IMR-90 (cell line): Measurements from ENCODE around the gene ABCC4. TPM values are rescaled to one million over a fixed set of nuclear protein-coding genes. Genes with fewer than 3 reads are reported as not detected.

Experiments
- ATAC-seq: fragments of 200-7000 bp; cut with Tn5 transposase; 2 replicates; pipeline ENCODE4 v1.9.1; 2020; ENCODE audit warnings: low read depth, mild to moderate bottlenecking, moderate library complexity
- BruUV-seq: library from RNA; stranded (reverse); fragments of 400-500 nt; replicated peaks from 2 replicates; lab custom pipeline; 2021; lab: Mats Ljungman, UMichigan
- CTCF ChIA-PET: fragments of 300-600 bp; formaldehyde crosslinking; extraction: SDS; loops from one replicate; lab custom pipeline; 2021; ENCODE audit warnings: antibody characterized with exemption; lab: Yijun Ruan, JAX
- POLR2A ChIA-PET: fragments of 300-600 bp; sonication (Branson Sonifier 250); formaldehyde crosslinking; loops from one replicate; lab custom pipeline; 2022; ENCODE audit warnings: antibody characterized with exemption; ENCODE audit not compliant: unreplicated experiment; lab: Charles Lee
- DNase-seq: peaks from one replicate; pipeline ENCODE4 v3.0.0; 2013
- H2AFZ ChIP-seq: replicated peaks from 2 replicates; pipeline ENCODE3; 2013; ENCODE audit warnings: low read length, mild to moderate bottlenecking; ENCODE audit not compliant: poor library complexity
- H2AK5ac ChIP-seq: 2 replicates; pipeline ENCODE4 v1.6.1; 2013; ENCODE audit warnings: low read depth, low read length, inconsistent platforms
- H2AK9ac ChIP-seq: replicated peaks from 2 replicates; pipeline ENCODE3; 2013; ENCODE audit warnings: mild to moderate bottlenecking, low read depth, low read length, moderate library complexity; ENCODE audit not compliant: poor library complexity
- H2BK120ac ChIP-seq: 2 replicates; pipeline ENCODE4 v1.6.1; 2013; ENCODE audit warnings: low read depth, low read length, inconsistent platforms
- H2BK15ac ChIP-seq: 3 replicates; pipeline ENCODE4 v1.6.1; 2013; ENCODE audit warnings: low read depth, low read length, inconsistent platforms
- H2BK20ac ChIP-seq: 2 replicates; pipeline ENCODE4 v1.6.1; 2013; ENCODE audit warnings: low read depth, mild to moderate bottlenecking, inconsistent platforms, low read length, moderate library complexity
- H2BK5ac ChIP-seq: 2 replicates; pipeline ENCODE4 v1.6.1; 2013; ENCODE audit warnings: mild to moderate bottlenecking, low read depth, low read length, inconsistent platforms; ENCODE audit not compliant: poor library complexity, severe bottlenecking
- H3K14ac ChIP-seq: replicated peaks from 2 replicates; pipeline ENCODE4 v1.6.1; 2013; ENCODE audit warnings: low read depth, low read length, inconsistent platforms
- H3K18ac ChIP-seq: 2 replicates; pipeline ENCODE4 v1.6.1; 2013; ENCODE audit warnings: low read depth, low read length, control low read depth
- H3K23ac ChIP-seq: 2 replicates; pipeline ENCODE4 v1.6.1; 2013; ENCODE audit warnings: low read depth, low read length, inconsistent platforms
- H3K27ac ChIP-seq: 2 replicates; pipeline ENCODE4 v1.5.1; 2013; ENCODE audit warnings: mild to moderate bottlenecking, control low read depth, low read length; ENCODE audit not compliant: insufficient read depth
- H3K27me3 ChIP-seq: 2 replicates; pipeline ENCODE4 v1.6.1; 2013; ENCODE audit warnings: low read length; ENCODE audit not compliant: control insufficient read depth, insufficient read depth
- H3K36me3 ChIP-seq: 2 replicates; pipeline ENCODE4 v1.6.1; 2013; ENCODE audit warnings: low read length, mixed read lengths; ENCODE audit not compliant: control insufficient read depth, insufficient read depth
- H3K4ac ChIP-seq: 2 replicates; pipeline ENCODE4 v1.6.1; 2013; ENCODE audit warnings: low read depth, low read length, inconsistent platforms
- H3K4me1 ChIP-seq: 2 replicates; pipeline ENCODE4 v1.6.1; 2013; ENCODE audit warnings: low read length, mixed read lengths; ENCODE audit not compliant: control insufficient read depth, insufficient read depth
- H3K4me2 ChIP-seq: 2 replicates; pipeline ENCODE4 v1.6.1; 2013; ENCODE audit warnings: low read depth, mild to moderate bottlenecking, control low read depth, low read length, moderate library complexity
- H3K4me3 ChIP-seq: 2 replicates; pipeline ENCODE4 v1.5.1; 2013; ENCODE audit warnings: low read depth, mild to moderate bottlenecking, control low read depth, low read length, moderate library complexity; ENCODE audit not compliant: insufficient read depth
- H3K56ac ChIP-seq: 2 replicates; pipeline ENCODE4 v1.6.1; 2013; ENCODE audit warnings: low read length, inconsistent platforms; ENCODE audit not compliant: insufficient read depth; ENCODE audit errors: extremely low read depth
- H3K79me1 ChIP-seq, 2 experiments: 2 replicates each; pipeline ENCODE4 v1.6.1; 2013; ENCODE audit warnings: low read length in 2 of 2, inconsistent platforms in 1 of 2, low read depth in 1 of 2
- H3K9ac ChIP-seq: 2 replicates; pipeline ENCODE4 v1.6.1; 2013; ENCODE audit warnings: low read depth, low read length, control low read depth
- H3K9me1 ChIP-seq: 2 replicates; pipeline ENCODE4 v1.6.1; 2013; ENCODE audit warnings: low read length, inconsistent platforms; ENCODE audit not compliant: insufficient read depth
- H3K9me3 ChIP-seq: 2 replicates; pipeline ENCODE4 v1.6.1; 2013; ENCODE audit warnings: low read length; ENCODE audit not compliant: control insufficient read depth, insufficient read depth
- H4K20me1 ChIP-seq: 2 replicates; pipeline ENCODE4 v1.6.1; 2013; ENCODE audit warnings: low read length, inconsistent platforms; ENCODE audit not compliant: insufficient read depth
- H4K5ac ChIP-seq: 2 replicates; pipeline ENCODE4 v1.6.1; 2013; ENCODE audit warnings: mild to moderate bottlenecking, low read depth, low read length, control low read depth
- H4K8ac ChIP-seq, 2 experiments: 2 replicates each; pipeline ENCODE4 v1.6.1; 2013; ENCODE audit warnings: low read depth in 2 of 2, low read length in 2 of 2, control low read depth in 1 of 2, inconsistent platforms in 1 of 2
- H4K91ac ChIP-seq: 2 replicates; pipeline ENCODE4 v1.6.1; 2013; ENCODE audit warnings: low read depth, low read length, inconsistent platforms; ENCODE audit not compliant: insufficient read depth
- MAFK ChIP-seq: IDR thresholded peaks from 2 replicates; pipeline ENCODE4 v1.6.1; 2012; ENCODE audit warnings: low read depth, low read length, improper control_type of control experiment
- RAD21 ChIP-seq: IDR thresholded peaks from 2 replicates; pipeline ENCODE4 v1.6.1; 2012; ENCODE audit warnings: low read length, improper control_type of control experiment
- dilution Hi-C: fragments of 300-500 bp; cut with HindIII; formaldehyde crosslinking; loops from one replicate; pipeline ENCODE4 v1.14.3; 2018; ENCODE audit warnings: low sequenced_read_pairs; ENCODE audit not compliant: unreplicated experiment
- in situ Hi-C: fragments of 300-500 bp; cut with MboI; formaldehyde crosslinking; loops from 3 replicates; pipeline ENCODE4 v1.14.3; 2019; ENCODE audit warnings: low sequenced_read_pairs, inconsistent platforms, mixed read lengths
- intact Hi-C: fragments of 100-400 bp; cut with micrococcal nuclease; formaldehyde crosslinking; loops from 2 replicates; pipeline ENCODE4 v1.10.0; 2022
- polyA plus RNA-seq, 3 experiments: library from polyadenylated mRNA; depleted of rRNA; stranded (reverse); fragments of >200 nt; gene quantifications; 2 replicates each; pipeline ENCODE4 v1.2.3, GENCODE V29; 2012; ENCODE audit warnings: low replicate concordance in 1 of 3
- total RNA-seq: library from RNA; depleted of rRNA; stranded (reverse); fragments of >200 nt; gene quantifications from 2 replicates; pipeline ENCODE4 v1.2.3, GENCODE V29; 2012

ABCC4 gene
- total and polyA plus RNA-seq, 2 of the 4 experiments (the other 2 are of a cell fraction): 16.6 to 41.4 TPM

DNA sequence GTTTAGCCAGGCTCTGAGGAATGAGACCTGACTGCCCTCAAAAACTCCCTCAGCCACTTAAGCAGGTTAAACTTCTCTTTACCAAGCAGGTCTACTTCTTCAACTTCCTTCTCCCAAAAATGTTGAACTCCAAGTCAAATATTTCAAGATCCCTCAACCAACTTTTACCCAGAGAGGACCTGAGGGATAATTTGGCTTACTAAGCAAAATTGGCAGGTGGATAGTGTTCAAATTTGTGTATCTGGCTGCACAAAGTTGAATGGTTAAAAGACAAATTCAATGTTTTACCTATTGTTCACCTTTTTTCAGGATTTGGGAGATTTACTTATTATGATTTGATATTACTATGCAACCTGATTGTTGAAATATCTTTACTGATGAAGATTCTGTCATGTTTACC lies 296.0 kb downstream of the ABCC4 start:
- Histone ChIP-seq H3K79me1 (no peaks in the 10 kb centered on the region), H3K23ac (no peak overlapping the region), H3K9ac (no peak overlapping the region), H3K9me1 (no peaks in the 10 kb centered on the region; the same call in 1 of the 2 replicates), H2BK15ac (no peak overlapping the region), H4K20me1 (no peaks in the 10 kb centered on the region), H2AFZ (no peak overlapping the region), H2BK5ac (no peak overlapping the region), H3K4me1 (no peaks in the 10 kb centered on the region; the same call in 1 of the 2 replicates), H3K4ac (no peak overlapping the region), H3K56ac (no peak overlapping the region), H4K5ac (no peak overlapping the region), H2AK9ac (no peak overlapping the region), H3K27ac (no peak overlapping the region), H2AK5ac (no peak overlapping the region), H3K4me3 (no peak overlapping the region), H3K9me3 (no peaks in the 10 kb centered on the region), H2BK20ac (no peak overlapping the region), H3K18ac (no peak overlapping the region), H2BK120ac (no peak overlapping the region), H3K27me3 (peaks cover 17% of the 10 kb centered on the region), H4K8ac (no peak overlapping the region), H4K91ac (no peak overlapping the region), H3K14ac (no peak overlapping the region), H3K4me2 (no peak overlapping the region), H3K36me3 (no peaks in the 10 kb centered on the region)
- TF ChIP-seq RAD21 (no peak), MAFK (peak; percentile 66)
- in situ Hi-C loops (no loop called here), intact Hi-C loops (no loop called here), dilution Hi-C loops (no loop called here)
- no TSS peak for BruUV-seq
- ATAC-seq (no peak), DNase-seq (no peak)
- ChIA-PET POLR2A (no interaction called here), CTCF (interaction anchor here (0.6 kb wide), 1 partner anchor 17 kb away, joined by 3 read pairs; no protein-coding TSS in a partner anchor)
